ENCODE data around the gene ESRRB.

GRCh38 chr14:76375484-76375883 is 453 bp upstream of the ESRRB start:
- no peak for TF ChIP-seq CTCF (IDR thresholded peaks at IDR 0.05; ENCODE audit: low read length)
- TF ChIP-seq EZH2 (IDR thresholded peaks at IDR 0.05; ENCODE audit: borderline replicate concordance, low read length) = no peak

Measured in OCI-LY1 (cell line).